ENCODE results near the gene PCDHGA10.
A peak's percentile ranks its signal among the peaks of the same experiment; 100 is the strongest.
"Not testable (repeated sequence)": the region's sequence is repeated elsewhere in the genome, so short reads cannot be mapped to it uniquely, and the experiment has no call there.

Gene PCDHGA10
- 0.27 to 0.62 (median 0.39) reads per million in 4 donors for total RNA-seq

GRCh38 chr5:141412854-141413539, at the start of gene PCDHGA10:
Gene PCDHGA10, plus strand, starts transcription at chr5:141412987. Its CDS starts 189 bp downstream, at chr5:141413176.
- DNase-seq: peak in 3 of 5 donors; percentile 29 to 56 (median 55)

DNA sequence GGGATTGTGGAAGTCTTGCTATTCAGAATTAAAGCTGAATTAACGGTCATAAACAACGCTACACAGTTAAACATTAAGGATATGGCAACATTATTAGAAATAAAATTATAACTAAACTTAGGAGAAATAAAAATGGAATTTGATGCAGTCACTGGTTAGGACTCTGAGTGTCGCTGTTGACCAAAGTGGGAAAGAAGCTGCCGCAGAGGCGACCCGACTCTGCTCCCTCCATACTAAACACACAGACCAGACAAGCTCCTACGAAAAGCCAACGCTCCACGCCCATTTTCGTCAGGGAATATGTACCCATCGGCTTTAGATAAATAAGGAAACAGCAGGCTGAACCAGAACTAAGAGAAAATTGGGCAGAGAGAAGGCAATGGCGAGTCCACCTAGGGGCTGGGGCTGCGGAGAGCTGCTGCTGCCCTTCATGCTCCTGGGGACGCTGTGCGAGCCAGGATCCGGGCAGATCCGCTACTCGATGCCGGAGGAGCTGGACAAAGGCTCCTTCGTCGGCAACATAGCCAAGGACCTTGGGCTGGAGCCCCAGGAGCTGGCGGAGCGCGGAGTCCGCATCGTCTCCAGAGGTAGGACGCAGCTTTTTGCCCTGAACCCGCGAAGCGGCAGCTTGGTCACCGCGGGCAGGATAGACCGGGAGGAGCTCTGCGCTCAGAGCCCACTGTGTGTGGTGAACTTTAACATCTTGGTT, 48.7 kb upstream of the PCDHGA10 start, which contains the start of gene PCDHGA5:
Gene PCDHGA5 (plus strand): TSS at position 211 of the 709 bp plus-strand sequence. CDS start 169 bp downstream, at position 380.
- DNase-seq: no peak

GRCh38 chr5:141366016-141366896, 46.5 kb upstream of the PCDHGA10 start:
- DNase-seq: no peak

DNA sequence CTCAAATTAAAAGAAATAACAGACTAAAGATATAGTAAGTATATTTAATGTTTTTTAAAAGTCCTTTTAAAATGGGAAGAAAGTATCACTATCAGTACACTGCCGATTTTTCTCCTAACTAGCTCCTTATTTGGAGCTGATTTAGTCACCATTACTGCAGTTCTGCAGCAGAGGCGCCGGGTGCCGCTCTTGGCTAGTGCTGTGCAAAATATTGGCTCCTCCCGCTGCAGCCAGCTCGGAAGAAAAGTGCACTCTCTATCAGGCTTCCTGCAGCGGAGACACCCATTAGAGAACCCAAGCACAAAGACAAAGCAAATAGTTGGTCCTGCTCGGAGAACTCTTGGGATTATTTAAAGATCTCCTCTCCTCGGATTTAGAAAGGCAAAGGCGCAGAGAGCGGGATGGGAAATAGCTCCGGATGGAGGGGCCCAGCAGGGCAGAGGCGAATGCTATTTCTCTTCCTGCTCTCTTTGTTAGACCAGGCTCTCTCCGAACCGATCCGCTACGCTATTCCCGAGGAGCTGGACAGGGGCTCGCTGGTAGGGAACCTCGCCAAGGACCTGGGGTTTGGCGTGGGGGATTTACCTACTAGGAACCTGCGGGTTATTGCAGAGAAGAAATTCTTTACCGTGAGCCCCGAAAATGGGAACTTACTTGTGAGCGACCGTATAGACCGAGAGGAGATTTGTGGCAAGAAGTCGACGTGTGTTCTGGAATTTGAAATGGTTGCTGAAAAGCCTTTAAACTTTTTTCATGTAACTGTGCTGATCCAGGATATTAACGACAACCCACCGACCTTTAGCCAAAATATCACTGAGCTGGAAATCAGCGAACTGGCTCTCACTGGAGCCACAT, 42.6 kb upstream of the PCDHGA10 start, which contains the start of gene PCDHGB3:
Gene PCDHGB3 (plus strand): TSS at position 249 of the 855 bp plus-strand sequence. CDS start 153 bp downstream, at position 402.
- peak in 3 of 5 donors; percentile 18 to 29 (median 21) for DNase-seq

GRCh38 chr5:141371572-141372475, 41.0 kb upstream of the PCDHGA10 start:
- no peak for DNase-seq

DNA sequence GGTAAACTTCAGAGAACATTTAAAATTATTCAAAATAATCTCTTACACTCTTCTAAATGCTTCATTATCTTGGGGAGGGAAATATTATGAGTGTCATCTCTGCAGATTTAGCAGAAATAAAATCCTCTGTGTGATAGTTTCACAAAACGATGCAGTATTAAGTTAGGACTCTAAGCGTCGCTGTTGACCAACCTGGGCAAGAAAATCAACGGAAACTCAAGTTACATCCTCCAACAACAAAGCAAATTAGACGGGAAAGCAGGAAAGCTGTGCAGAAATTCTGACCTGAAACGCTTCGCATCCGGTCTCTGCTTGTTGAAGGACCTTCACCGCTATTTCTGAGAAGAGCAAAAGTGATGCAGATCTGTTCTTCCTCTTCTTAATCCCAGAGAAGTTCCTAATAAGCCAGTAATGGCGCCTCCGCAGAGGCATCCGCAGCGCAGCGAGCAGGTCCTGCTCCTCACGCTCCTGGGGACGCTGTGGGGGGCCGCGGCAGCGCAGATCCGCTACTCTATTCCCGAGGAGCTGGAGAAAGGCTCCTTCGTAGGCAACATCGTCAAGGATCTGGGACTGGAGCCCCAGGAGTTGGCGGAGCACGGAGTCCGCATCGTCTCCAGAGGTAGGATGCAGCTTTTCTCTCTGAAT, 39.0 kb upstream of the PCDHGA10 start, which contains the start of gene PCDHGA6:
Gene PCDHGA6 (plus strand): TSS at position 219 of the 645 bp plus-strand sequence. CDS start 193 bp downstream, at position 412.
- DNase-seq: no peak

DNA sequence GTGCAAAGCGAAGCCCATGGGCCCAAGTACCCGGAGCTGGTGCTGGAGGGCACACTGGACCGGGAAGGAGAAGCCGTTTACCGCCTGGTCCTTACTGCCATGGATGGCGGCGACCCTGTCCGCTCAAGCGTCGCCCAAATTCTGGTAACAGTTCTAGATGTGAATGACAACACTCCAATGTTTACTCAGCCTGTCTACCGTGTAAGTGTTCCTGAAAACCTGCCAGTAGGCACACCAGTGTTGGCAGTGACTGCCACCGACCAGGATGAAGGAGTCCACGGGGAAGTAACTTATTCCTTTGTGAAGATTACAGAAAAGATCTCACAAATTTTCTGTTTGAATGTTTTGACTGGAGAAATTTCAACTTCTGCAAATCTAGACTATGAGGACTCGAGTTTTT, 38.2 kb upstream of the PCDHGA10 start:
- DNase-seq: no peak

- DNase-seq: not testable (repeated sequence)
Measured at GRCh38 chr5:141375444-141376155, 37.2 kb upstream of the PCDHGA10 start.

DNA sequence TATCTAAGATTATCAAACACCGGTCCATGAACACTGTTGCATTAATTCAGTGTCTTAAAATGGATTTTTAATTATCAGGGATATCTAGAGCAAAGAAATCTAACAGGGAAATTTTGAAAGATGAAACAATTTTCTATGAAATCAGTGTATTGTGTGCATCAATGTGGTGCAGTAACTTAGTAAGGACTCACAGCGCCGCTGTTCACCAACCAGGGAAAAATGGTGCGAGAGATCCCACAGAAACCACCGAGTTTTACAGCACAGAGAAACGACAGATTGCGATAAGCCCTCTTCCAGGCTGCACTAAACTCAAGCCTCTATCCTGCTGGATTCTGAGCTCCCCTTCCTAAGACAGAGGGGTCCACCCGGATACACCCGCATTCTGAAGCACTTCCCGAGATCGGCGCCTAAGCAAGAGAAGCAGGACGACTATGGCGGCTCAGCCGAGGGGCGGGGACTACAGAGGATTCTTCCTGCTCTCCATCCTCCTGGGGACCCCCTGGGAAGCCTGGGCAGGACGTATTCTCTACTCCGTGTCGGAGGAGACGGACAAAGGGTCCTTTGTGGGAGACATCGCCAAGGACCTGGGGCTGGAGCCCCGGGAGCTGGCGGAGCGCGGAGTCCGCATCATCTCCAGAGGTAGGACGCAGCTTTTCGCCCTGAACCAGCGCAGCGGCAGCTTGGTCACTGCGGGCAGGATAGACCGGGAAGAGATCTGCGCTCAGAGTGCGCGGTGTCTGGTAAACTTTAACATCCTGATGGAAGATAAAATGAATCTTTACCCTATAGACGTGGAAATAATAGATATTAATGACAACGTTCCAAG, 30.1 kb upstream of the PCDHGA10 start, which contains the start of gene PCDHGA7:
Gene PCDHGA7 (plus strand): TSS at position 274 of the 826 bp plus-strand sequence. CDS start 158 bp downstream, at position 432.
- DNase-seq: no peak

DNA sequence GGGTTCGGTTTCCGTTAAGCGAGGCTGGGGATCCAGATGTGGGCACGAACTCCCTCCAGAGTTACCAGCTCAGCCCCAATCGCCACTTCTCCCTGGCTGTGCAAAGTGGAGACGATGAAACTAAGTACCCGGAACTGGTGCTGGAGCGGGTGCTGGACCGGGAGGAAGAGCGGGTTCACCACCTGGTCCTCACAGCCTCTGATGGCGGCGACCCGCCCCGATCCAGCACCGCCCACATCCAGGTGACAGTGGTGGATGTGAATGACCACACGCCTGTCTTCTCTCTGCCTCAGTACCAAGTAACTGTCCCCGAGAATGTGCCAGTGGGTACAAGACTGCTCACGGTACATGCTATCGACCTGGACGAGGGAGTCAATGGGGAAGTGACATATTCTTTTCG, 29.4 kb upstream of the PCDHGA10 start:
- DNase-seq: no peak

DNA sequence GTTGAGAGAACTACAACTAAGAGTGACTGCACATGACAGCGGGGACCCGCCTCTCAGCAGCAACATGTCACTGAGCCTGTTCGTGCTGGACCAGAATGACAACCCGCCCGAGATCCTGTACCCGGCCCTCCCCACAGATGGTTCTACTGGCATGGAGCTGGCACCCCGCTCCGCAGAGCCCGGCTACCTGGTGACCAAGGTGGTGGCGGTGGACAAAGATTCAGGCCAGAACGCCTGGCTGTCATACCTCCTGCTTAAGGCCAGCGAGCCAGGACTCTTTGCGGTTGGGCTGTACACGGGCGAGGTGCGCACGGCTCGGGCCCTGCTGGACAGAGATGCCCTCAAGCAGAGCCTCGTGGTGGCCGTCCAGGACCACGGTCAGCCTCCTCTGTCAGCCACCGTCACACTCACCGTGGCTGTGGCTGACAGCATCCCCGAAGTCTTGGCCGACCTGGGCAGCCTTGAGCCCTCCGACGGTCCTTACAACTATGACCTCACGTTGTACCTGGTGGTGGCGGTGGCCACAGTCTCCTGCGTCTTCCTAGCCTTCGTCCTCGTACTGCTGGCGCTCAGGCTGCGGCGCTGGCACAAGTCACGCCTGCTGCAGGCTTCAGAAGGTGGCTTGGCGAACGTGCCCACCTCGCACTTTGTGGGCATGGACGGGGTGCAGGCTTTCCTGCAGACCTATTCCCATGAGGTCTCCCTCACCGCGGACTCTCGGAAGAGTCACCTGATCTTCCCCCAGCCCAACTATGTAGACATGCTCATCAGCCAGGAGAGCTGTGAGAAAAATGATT, 28.1 kb upstream of the PCDHGA10 start:
- no peak for DNase-seq

DNA sequence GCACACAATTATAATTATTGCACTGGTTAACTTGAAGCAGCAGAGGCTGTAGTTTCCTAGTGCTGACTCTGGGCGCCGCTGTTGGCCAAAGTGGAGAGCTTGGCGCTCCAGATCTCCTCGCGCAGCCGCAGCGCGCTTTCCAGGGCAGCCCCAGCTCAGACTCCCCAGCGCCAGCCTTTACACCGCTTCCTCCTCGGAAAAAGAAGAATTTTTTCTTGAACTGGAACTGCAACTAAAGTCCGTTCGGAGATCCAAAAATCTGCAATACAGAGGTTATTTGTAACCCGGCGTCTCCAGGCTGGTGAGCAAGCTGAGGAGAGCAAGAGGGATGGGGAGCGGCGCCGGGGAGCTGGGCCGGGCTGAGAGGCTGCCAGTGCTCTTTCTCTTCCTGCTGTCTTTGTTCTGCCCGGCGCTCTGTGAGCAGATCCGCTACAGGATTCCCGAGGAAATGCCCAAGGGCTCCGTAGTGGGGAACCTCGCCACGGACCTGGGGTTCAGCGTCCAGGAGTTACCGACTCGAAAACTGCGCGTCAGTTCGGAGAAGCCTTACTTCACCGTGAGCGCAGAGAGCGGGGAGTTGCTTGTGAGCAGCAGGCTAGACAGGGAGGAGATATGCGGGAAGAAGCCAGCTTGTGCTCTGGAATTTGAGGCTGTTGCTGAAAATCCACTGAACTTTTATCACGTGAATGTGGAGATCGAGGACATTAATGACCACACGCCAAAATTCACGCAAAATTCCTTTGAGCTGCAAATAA, 25.1 kb upstream of the PCDHGA10 start, which contains the start of gene PCDHGB4:
Gene PCDHGB4 (plus strand): TSS at position 142 of the 755 bp plus-strand sequence. CDS start 187 bp downstream, at position 329.
- not testable (repeated sequence) for DNase-seq

GRCh38 chr5:141388661-141389060, 24.1 kb upstream of the PCDHGA10 start:
- no peak for DNase-seq

DNA sequence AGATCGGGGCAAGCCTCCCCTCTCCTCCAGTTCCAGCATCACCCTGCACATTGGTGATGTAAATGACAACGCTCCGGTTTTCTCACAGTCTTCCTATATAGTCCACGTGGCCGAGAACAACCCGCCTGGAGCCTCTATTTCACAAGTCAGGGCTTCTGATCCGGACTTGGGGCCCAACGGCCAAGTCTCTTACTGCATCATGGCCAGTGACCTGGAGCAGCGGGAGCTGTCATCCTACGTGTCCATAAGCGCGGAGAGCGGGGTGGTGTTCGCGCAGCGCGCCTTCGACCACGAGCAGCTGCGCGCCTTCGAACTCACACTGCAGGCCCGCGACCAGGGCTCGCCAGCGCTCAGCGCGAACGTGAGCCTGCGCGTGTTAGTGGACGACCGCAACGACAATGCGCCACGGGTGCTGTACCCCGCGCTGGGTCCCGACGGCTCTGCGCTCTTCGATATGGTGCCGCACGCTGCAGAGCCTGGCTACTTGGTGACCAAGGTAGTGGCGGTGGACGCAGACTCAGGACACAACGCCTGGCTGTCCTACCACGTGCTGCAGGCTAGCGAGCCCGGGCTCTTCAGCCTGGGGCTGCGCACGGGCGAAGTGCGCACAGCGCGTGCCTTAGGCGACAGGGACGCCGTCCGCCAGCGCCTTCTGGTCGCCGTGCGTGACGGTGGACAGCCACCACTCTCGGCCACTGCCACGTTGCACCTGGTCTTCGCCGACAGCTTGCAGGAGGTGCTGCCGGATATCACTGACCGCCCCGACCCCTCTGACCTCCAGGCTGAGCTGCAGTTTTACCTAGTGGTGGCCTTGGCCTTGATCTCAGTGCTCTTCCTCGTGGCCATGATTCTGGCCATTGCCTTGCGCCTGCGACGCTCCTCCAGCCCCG, 23.4 kb upstream of the PCDHGA10 start:
- no peak for DNase-seq

All from T-helper 1 cell (primary cell).